SK-N-SH (cell line): ENCODE results near the gene PHKG2. TPM values are rescaled to one million over a fixed set of nuclear protein-coding genes. Genes with fewer than 3 reads are reported as not detected.

ENCODE experiments used
- CTCF ChIA-PET: fragments of 300-600, 350-600 bp; formaldehyde crosslinking; extraction: SDS; loops from one replicate; lab custom pipeline; 2021; lab: Yijun Ruan, JAX
- POLR2A ChIA-PET: fragments of 350-600 bp; sonication (Branson Sonifier 250); formaldehyde crosslinking; extraction: SDS; loops from one replicate; lab custom pipeline; 2020; ENCODE audit warnings: antibody characterized with exemption, inconsistent platforms; lab: Yijun Ruan, JAX
- DNase-seq: peaks from one replicate; pipeline ENCODE4 v3.0.0; 2012
- H2AFZ ChIP-seq: fragments of 200-600 bp; sonication (generic); 2 replicates; pipeline ENCODE4 v1.8.1; 2016; ENCODE audit warnings: antibody characterized with exemption, mild to moderate bottlenecking, low read depth
- H3F3A ChIP-seq: fragments of 200-600 bp; sonication (generic); replicated peaks from 2 replicates; pipeline ENCODE3; 2016; ENCODE audit warnings: antibody characterized with exemption, mild to moderate bottlenecking; ENCODE audit not compliant: insufficient read depth
- H3K27ac ChIP-seq, 2 experiments: fragments of 200-500 bp in 1 of 2; fragments of 200-600 bp in 1 of 2; sonication (Bioruptor generic) in 1 of 2; sonication (generic), shearing (Covaris generic) in 1 of 2; 2 replicates each; pipeline versions ENCODE4 v1.5.1 to v1.6.1; 2014 to 2016; ENCODE audit warnings: low read depth in 2 of 2, inconsistent platforms in 1 of 2, low read length in 1 of 2, mild to moderate bottlenecking in 1 of 2, mixed read lengths in 1 of 2
- H3K27me3 ChIP-seq: fragments of 200-600 bp; sonication (generic), shearing (Covaris generic); 2 replicates; pipeline ENCODE4 v1.6.1; 2016; ENCODE audit warnings: mixed run types; ENCODE audit not compliant: insufficient read depth
- H3K36me3 ChIP-seq, 2 experiments: fragments of 200-500 bp in 1 of 2; fragments of 200-600 bp in 1 of 2; sonication (Bioruptor generic) in 1 of 2; sonication (generic) in 1 of 2; replicated peaks in 1 of 2; 2 replicates each; pipeline versions ENCODE3 to v1.5.1; 2014 to 2016; ENCODE audit warnings: low read length in 1 of 2, mild to moderate bottlenecking in 1 of 2; ENCODE audit not compliant: insufficient read depth in 2 of 2, control insufficient read depth in 1 of 2
- H3K4me1 ChIP-seq, 2 experiments: fragments of 200-500 bp in 1 of 2; fragments of 200-600 bp in 1 of 2; sonication (Bioruptor generic) in 1 of 2; sonication (generic), shearing (Covaris generic) in 1 of 2; 2 replicates each; pipeline versions ENCODE4 v1.5.1 to v1.6.1; 2014 to 2016; ENCODE audit warnings: low read depth in 1 of 2, low read length in 1 of 2, mixed run types in 1 of 2; ENCODE audit not compliant: insufficient read depth in 2 of 2, control insufficient read depth in 1 of 2
- H3K4me2 ChIP-seq: fragments of 200-600 bp; sonication (generic), shearing (Covaris generic); 2 replicates; pipeline ENCODE4 v1.6.1; 2017; ENCODE audit warnings: mixed run types
- H3K4me3 ChIP-seq, 2 experiments: fragments of 200-500 bp in 1 of 2; fragments of 200-600 bp in 1 of 2; sonication (Bioruptor generic) in 1 of 2; sonication (generic), shearing (Covaris generic) in 1 of 2; 2 replicates each; pipeline versions ENCODE4 v1.5.1 to v1.8.1; 2014 to 2016; ENCODE audit warnings: low read depth in 2 of 2, inconsistent platforms in 1 of 2, low read length in 1 of 2, mild to moderate bottlenecking in 1 of 2, mixed read lengths in 1 of 2, moderate library complexity in 1 of 2
- H3K79me2 ChIP-seq: fragments of 200-600 bp; sonication (generic); 2 replicates; pipeline ENCODE4 v1.8.1; 2017; ENCODE audit warnings: mild to moderate bottlenecking; ENCODE audit not compliant: insufficient read depth
- H3K9ac ChIP-seq: fragments of 200-600 bp; sonication (generic); 2 replicates; pipeline ENCODE4 v1.6.1; 2017; ENCODE audit warnings: mixed run types
- H3K9me2 ChIP-seq: fragments of 200-600 bp; sonication (generic); 2 replicates; pipeline ENCODE4 v1.6.1; 2017; ENCODE audit warnings: mixed run types
- H3K9me3 ChIP-seq: fragments of 200-600 bp; sonication (generic); 2 replicates; pipeline ENCODE4 v1.6.1; 2017; ENCODE audit warnings: mixed run types, mild to moderate bottlenecking, moderate library complexity
- H4K20me1 ChIP-seq: fragments of 200-600 bp; sonication (generic); 2 replicates; pipeline ENCODE4 v1.6.1; 2017; ENCODE audit warnings: mild to moderate bottlenecking, mixed run types; ENCODE audit not compliant: insufficient read depth
- CTCF ChIP-seq: fragments of 200-600 bp; sonication (generic); IDR thresholded peaks from 2 replicates; pipeline ENCODE4 v1.6.1; 2017; ENCODE audit warnings: antibody characterized with exemption, mild to moderate bottlenecking, moderate library complexity
- FOXM1 ChIP-seq: IDR thresholded peaks from 2 replicates; pipeline ENCODE4 v1.4.0; 2012; ENCODE audit warnings: low read depth, mild to moderate bottlenecking
- GABPA ChIP-seq: IDR thresholded peaks from 2 replicates; pipeline ENCODE4 v1.4.0; 2012; ENCODE audit warnings: low read depth, mild to moderate bottlenecking
- GATA2 ChIP-seq: sonication (generic); formaldehyde crosslinking; IDR thresholded peaks from 2 replicates; pipeline ENCODE4 v1.5.0; 2020; ENCODE audit warnings: mild to moderate bottlenecking, missing genetic modification reagents
- MEF2A ChIP-seq: IDR thresholded peaks from 2 replicates; pipeline ENCODE4 v1.4.0; 2012; ENCODE audit warnings: low read depth, borderline replicate concordance
- MXI1 ChIP-seq: IDR thresholded peaks from 2 replicates; pipeline ENCODE4 v1.6.1; 2012; ENCODE audit warnings: mild to moderate bottlenecking, low read depth, low read length, improper control_type of control experiment
- NFIC ChIP-seq: IDR thresholded peaks from 2 replicates; pipeline ENCODE4 v1.4.0; 2012; ENCODE audit warnings: borderline replicate concordance
- PBX3 ChIP-seq: IDR thresholded peaks from 2 replicates; pipeline ENCODE4; 2012
- POLR2AphosphoS5 ChIP-seq: IDR thresholded peaks from 2 replicates; pipeline ENCODE4 v1.6.1; 2012; ENCODE audit warnings: low read depth, low read length
- RCOR1 ChIP-seq: fragments of 150-350 bp; IDR thresholded peaks from 2 replicates; pipeline ENCODE4 v1.6.1; 2017; ENCODE audit warnings: antibody characterized with exemption, low read length
- REST ChIP-seq: IDR thresholded peaks from 2 replicates; pipeline ENCODE4 v1.6.1; 2012; ENCODE audit warnings: mild to moderate bottlenecking, low read depth, low read length, moderate library complexity
- RXRA ChIP-seq: IDR thresholded peaks from 2 replicates; pipeline ENCODE4 v1.4.0; 2012; ENCODE audit warnings: low read depth, mild to moderate bottlenecking, borderline replicate concordance
- TAF1 ChIP-seq: IDR thresholded peaks from 2 replicates; pipeline ENCODE4 v1.6.1; 2012; ENCODE audit warnings: low read depth, mild to moderate bottlenecking, low read length, moderate library complexity, borderline replicate concordance
- USF1 ChIP-seq: IDR thresholded peaks from 2 replicates; pipeline ENCODE4 v1.4.0; 2012; ENCODE audit warnings: low read depth, borderline replicate concordance
- YY1 ChIP-seq: IDR thresholded peaks from 2 replicates; pipeline ENCODE4 v1.4.0; 2012; ENCODE audit warnings: low read depth, mild to moderate bottlenecking
- WGBS: methylation state at CpG from one replicate; pipeline ENCODE4 v1.1.6; 2017; ENCODE audit warnings: low lambda C conversion rate; 5-methylcytosine and 5-hydroxymethylcytosine counted together
- polyA plus RNA-seq, 3 experiments: library from polyadenylated mRNA; depleted of rRNA; stranded (reverse); fragments of >200 nt; gene quantifications; 2 replicates each; pipeline ENCODE4 v1.2.3, GENCODE V29; 2012

Gene PHKG2
- polyA plus RNA-seq, 1 of the 3 experiments (the other 2 are of a cell fraction), result 45.8 TPM

GRCh38 chr16:30764816-30765465 lies 16.7 kb downstream of the PHKG2 start:
- peaks cover 49% of the 10 kb centered on the region for H3K79me2 ChIP-seq
- peaks cover 7% of the 10 kb centered on the region for H3F3A ChIP-seq
- no peak overlapping the region for H2AFZ ChIP-seq
- no peak overlapping the region for H3K4me2 ChIP-seq
- POLR2A ChIA-PET, result interaction anchor here (1.0 to 1.3 kb wide), 2 partner anchors 13 to 17 kb away, joined by 3 read pairs; partner anchors contain the start of gene PHKG2
- H3K9ac ChIP-seq, result no peak overlapping the region
- no peaks in the 10 kb centered on the region for H3K9me2 ChIP-seq
- H3K9me3 ChIP-seq, result no peaks in the 10 kb centered on the region
- no peak for DNase-seq
- no peak overlapping the region for H3K4me3 ChIP-seq
- H3K27ac ChIP-seq, result no peak overlapping the region; a peak in 1 of 4 replicates
- 100% methylated on average over 4 of the region's 12 CpGs for WGBS
- no peaks in the 10 kb centered on the region for H3K27me3 ChIP-seq
- no peak for TF ChIP-seq RXRA
- TF ChIP-seq FOXM1, result no peak
- no peak for TF ChIP-seq MEF2A
- TF ChIP-seq NFIC, result no peak
- TF ChIP-seq YY1, result no peak
- no peak for TF ChIP-seq GATA2 (CRISPR knock-in tag)
- TF ChIP-seq POLR2AphosphoS5, result no peak
- no peak for TF ChIP-seq CTCF
- TF ChIP-seq TAF1, result no peak
- no peak for TF ChIP-seq MXI1
- TF ChIP-seq USF1, result no peak
- no peak for TF ChIP-seq PBX3
- TF ChIP-seq RCOR1, result no peak
- TF ChIP-seq GABPA, result no peak
- no peak for TF ChIP-seq REST
- peaks cover 40 to 68% of the 10 kb centered on the region in 2 experiments for H3K36me3 ChIP-seq
- no peaks in the 10 kb centered on the region for H4K20me1 ChIP-seq
- CTCF ChIA-PET, result interaction anchor here (1.3 kb wide), 1 partner anchor 10 kb away, joined by 3 read pairs; no protein-coding TSS in a partner anchor
- peaks cover 15 to 26% of the 10 kb centered on the region in 2 experiments for H3K4me1 ChIP-seq
